Hepatocyte (in vitro differentiated cells): ENCODE results near the gene PPP1R14B. TPM values are rescaled to one million over a fixed set of nuclear protein-coding genes. Genes with fewer than 3 reads are reported as not detected.

Source experiments
- DNase-seq: peaks from one replicate; pipeline ENCODE4 v3.0.0-alpha.2; 2016; ENCODE audit warnings: low spot score
- H2AFZ ChIP-seq: fragments of 200-600 bp; sonication (generic); 2 replicates; pipeline ENCODE4 v1.6.0; 2016; ENCODE audit warnings: antibody characterized with exemption, mild to moderate bottlenecking
- H3K27ac ChIP-seq: fragments of 200-600 bp; sonication (generic); 2 replicates; pipeline ENCODE4 v1.5.1; 2016; ENCODE audit warnings: mild to moderate bottlenecking
- H3K27me3 ChIP-seq: fragments of 200-600 bp; sonication (generic); 2 replicates; pipeline ENCODE4 v1.6.1; 2016
- H3K36me3 ChIP-seq: fragments of 200-600 bp; sonication (generic); replicated peaks from 2 replicates; pipeline ENCODE4 v1.5.1; 2016; ENCODE audit warnings: low read depth; ENCODE audit not compliant: insufficient read depth
- H3K4me1 ChIP-seq: fragments of 200-600 bp; sonication (generic); 2 replicates; pipeline ENCODE4 v1.5.1; 2016; ENCODE audit warnings: mild to moderate bottlenecking, moderate library complexity; ENCODE audit not compliant: insufficient read depth
- H3K4me2 ChIP-seq: fragments of 200-600 bp; sonication (generic); 2 replicates; pipeline ENCODE4 v1.6.0; 2016
- H3K4me3 ChIP-seq: fragments of 200-600 bp; sonication (generic); 2 replicates; pipeline ENCODE4 v1.5.1; 2016; ENCODE audit warnings: mild to moderate bottlenecking
- H3K79me2 ChIP-seq: fragments of 200-600 bp; sonication (generic); 2 replicates; pipeline ENCODE4 v1.6.0; 2017; ENCODE audit warnings: mild to moderate bottlenecking
- H3K9me2 ChIP-seq: fragments of 200-600 bp; sonication (generic); replicated peaks from 2 replicates; pipeline ENCODE4 v1.6.0; 2017; ENCODE audit warnings: mild to moderate bottlenecking; ENCODE audit not compliant: insufficient read depth
- H3K9me3 ChIP-seq: fragments of 200-600 bp; sonication (generic); 2 replicates; pipeline ENCODE4 v1.5.1; 2016; ENCODE audit warnings: low read depth, mild to moderate bottlenecking
- H4K20me1 ChIP-seq: fragments of 200-600 bp; sonication (generic); 2 replicates; pipeline ENCODE4 v1.6.0; 2016; ENCODE audit warnings: mild to moderate bottlenecking; ENCODE audit not compliant: insufficient read depth, poor library complexity, severe bottlenecking
- EZH2 ChIP-seq: fragments of 200-600 bp; sonication (generic); IDR thresholded peaks from 2 replicates; pipeline ENCODE4 v1.6.1; 2016; ENCODE audit warnings: antibody characterized with exemption, mild to moderate bottlenecking, borderline replicate concordance
- EZH2phosphoT487 ChIP-seq: fragments of 200-600 bp; sonication (generic); IDR thresholded peaks from one replicate; pipeline ENCODE4 v1.6.1; 2018; ENCODE audit warnings: antibody characterized with exemption, mild to moderate bottlenecking, low read depth, moderate library complexity; ENCODE audit not compliant: unreplicated experiment, severe bottlenecking
- WGBS: methylation state at CpG from one replicate; pipeline ENCODE4 v1.1.6; 2016; ENCODE audit warnings: low lambda C conversion rate; ENCODE audit errors: missing lambda C conversion rate; 5-methylcytosine and 5-hydroxymethylcytosine counted together
- polyA plus RNA-seq: library from polyadenylated mRNA; unstranded; fragments of >200 nt; fragmentation: Nextera tagmentation; extraction: Ambion mirVana; gene quantifications from 2 replicates; pipeline ENCODE4 v1.2.1, GENCODE V29; 2016
- total RNA-seq: library from RNA; depleted of rRNA; stranded (reverse); fragments of >200 nt; gene quantifications from 2 replicates; pipeline ENCODE4 v1.2.3, GENCODE V29; 2014
- TF ChIP-seq, protein P1 (sequence below): fragments of 200-600 bp; sonication (generic); IDR thresholded peaks from 2 replicates; pipeline ENCODE4 v1.5.1; 2016; ENCODE audit warnings: antibody characterized with exemption, mild to moderate bottlenecking; ENCODE audit not compliant: poor library complexity

Gene PPP1R14B
- total and polyA plus RNA-seq, 2 experiments from 2014 or later: 86.8 to 229 TPM

GRCh38 chr11:64219354-64219684 lies 27.4 kb downstream of the PPP1R14B start:
- H2AFZ ChIP-seq: no peak overlapping the region
- no peaks in the 10 kb centered on the region for H3K27me3 ChIP-seq
- no peak for TF ChIP-seq EZH2
- TF ChIP-seq, protein P1, sequence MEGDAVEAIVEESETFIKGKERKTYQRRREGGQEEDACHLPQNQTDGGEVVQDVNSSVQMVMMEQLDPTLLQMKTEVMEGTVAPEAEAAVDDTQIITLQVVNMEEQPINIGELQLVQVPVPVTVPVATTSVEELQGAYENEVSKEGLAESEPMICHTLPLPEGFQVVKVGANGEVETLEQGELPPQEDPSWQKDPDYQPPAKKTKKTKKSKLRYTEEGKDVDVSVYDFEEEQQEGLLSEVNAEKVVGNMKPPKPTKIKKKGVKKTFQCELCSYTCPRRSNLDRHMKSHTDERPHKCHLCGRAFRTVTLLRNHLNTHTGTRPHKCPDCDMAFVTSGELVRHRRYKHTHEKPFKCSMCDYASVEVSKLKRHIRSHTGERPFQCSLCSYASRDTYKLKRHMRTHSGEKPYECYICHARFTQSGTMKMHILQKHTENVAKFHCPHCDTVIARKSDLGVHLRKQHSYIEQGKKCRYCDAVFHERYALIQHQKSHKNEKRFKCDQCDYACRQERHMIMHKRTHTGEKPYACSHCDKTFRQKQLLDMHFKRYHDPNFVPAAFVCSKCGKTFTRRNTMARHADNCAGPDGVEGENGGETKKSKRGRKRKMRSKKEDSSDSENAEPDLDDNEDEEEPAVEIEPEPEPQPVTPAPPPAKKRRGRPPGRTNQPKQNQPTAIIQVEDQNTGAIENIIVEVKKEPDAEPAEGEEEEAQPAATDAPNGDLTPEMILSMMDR: no peak
- no peak for TF ChIP-seq EZH2phosphoT487
- WGBS: 97% methylated on average over 7 of the region's 7 CpGs
- no peaks in the 10 kb centered on the region for H4K20me1 ChIP-seq
- H3K9me3 ChIP-seq: no peaks in the 10 kb centered on the region
- no peak overlapping the region for H3K27ac ChIP-seq
- no peak overlapping the region for H3K4me2 ChIP-seq
- H3K36me3 ChIP-seq: no peaks in the 10 kb centered on the region
- DNase-seq: peak; percentile 4
- H3K4me3 ChIP-seq: no peak overlapping the region
- H3K9me2 ChIP-seq: no peaks in the 10 kb centered on the region
- H3K79me2 ChIP-seq: no peaks in the 10 kb centered on the region
- H3K4me1 ChIP-seq: no peaks in the 10 kb centered on the region

DNA sequence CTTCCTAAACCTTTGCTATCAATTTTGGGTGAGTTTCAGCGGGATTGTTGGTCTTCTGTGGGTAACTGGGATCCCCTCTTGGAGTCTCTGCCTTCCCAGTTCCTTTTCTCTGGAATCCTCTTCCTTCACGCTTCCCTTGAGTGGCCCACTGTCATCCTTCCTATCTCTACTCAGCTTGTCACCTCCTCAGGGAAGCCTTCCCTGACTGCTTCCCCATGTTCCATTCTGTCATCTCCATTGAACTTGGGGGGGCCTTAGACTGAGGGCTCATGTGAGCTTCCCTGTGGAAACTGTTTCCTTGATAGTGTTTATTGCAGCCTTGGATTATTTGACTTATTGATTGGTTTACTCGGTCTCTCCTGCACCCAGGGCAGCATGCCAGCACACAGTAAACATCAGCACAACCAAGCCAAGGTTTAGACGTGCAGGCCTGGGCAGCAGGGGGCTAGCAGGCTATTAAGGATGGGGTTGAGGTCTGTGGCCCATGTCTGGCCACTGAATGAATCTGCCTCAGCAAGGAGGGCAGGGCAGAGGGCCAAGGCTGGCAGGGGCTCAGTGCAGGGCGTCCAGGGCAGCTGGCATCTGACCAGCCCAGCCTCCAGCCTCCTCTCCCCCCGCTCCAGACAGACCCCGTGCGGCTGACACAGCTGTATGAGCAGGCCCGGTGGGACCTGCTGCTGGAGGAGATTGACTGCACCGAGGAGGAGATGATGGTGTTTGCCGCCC lies 28.0 kb downstream of the PPP1R14B start:
- Histone ChIP-seq H3K4me3 (no peak overlapping the region), H4K20me1 (no peaks in the 10 kb centered on the region), H3K79me2 (no peaks in the 10 kb centered on the region), H2AFZ (no peak overlapping the region), H3K4me2 (no peak overlapping the region), H3K36me3 (no peaks in the 10 kb centered on the region), H3K27ac (no peak overlapping the region), H3K9me3 (no peaks in the 10 kb centered on the region), H3K27me3 (no peaks in the 10 kb centered on the region), H3K9me2 (no peaks in the 10 kb centered on the region), H3K4me1 (no peaks in the 10 kb centered on the region)
- peak; percentile 4 for DNase-seq
- 88% methylated on average over 11 of the region's 11 CpGs for WGBS
- TF ChIP-seq EZH2phosphoT487: no peak
- no peak for TF ChIP-seq EZH2
- TF ChIP-seq, protein P1: no peak

DNA sequence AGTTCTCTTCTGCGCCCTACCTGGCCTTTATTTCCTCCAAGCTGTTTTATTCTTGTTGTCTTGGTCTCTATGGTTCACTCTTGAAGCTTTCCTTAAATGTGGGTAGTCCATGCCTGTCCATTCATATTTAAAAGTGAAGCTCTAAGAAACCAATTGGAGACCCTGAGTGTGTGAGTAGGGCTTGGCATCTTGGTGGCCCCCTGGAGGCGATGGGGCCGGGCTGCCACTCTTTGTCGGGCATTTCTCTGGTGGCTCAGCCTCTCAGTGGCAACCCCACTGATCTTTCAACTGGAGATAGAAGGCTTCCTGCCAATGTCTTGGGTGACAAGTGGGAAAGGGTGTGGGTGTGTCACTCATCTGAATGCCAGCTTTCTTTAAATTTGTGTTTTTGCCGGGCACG lies 29.9 kb downstream of the PPP1R14B start:
- Histone ChIP-seq H2AFZ (no peak overlapping the region), H3K4me3 (no peak overlapping the region), H3K9me2 (no peaks in the 10 kb centered on the region), H3K27ac (no peak overlapping the region), H3K4me2 (no peak overlapping the region), H3K4me1 (no peaks in the 10 kb centered on the region), H3K36me3 (no peaks in the 10 kb centered on the region), H4K20me1 (no peaks in the 10 kb centered on the region), H3K9me3 (no peaks in the 10 kb centered on the region), H3K79me2 (no peaks in the 10 kb centered on the region), H3K27me3 (no peaks in the 10 kb centered on the region)
- 97% methylated on average over 6 of the region's 6 CpGs for WGBS
- no peak for DNase-seq
- no peak for TF ChIP-seq EZH2phosphoT487
- TF ChIP-seq, protein P1: no peak
